ENCODE data around the gene IL36RN.

Gene IL36RN

GRCh38 chr2:113038291-113038690 lies 20.7 kb upstream of the IL36RN start:
- no peaks in the 10 kb centered on the region for H3K9me3 ChIP-seq (replicated peaks; ENCODE audit: insufficient read depth, low read length)
- no peak overlapping the region for H2AFZ ChIP-seq (ENCODE audit: low read length)
- H3K4me2 ChIP-seq (ENCODE audit: low read depth, low read length), result no peak overlapping the region
- no peak overlapping the region for H3K27ac ChIP-seq (ENCODE audit: low read length)
- no peak for TF ChIP-seq EZH2 (optimal IDR thresholded peaks at IDR 0.05; ENCODE audit: low read depth, low read length)
- TF ChIP-seq CTCF (IDR thresholded peaks at IDR 0.05; ENCODE audit: low read length), result no peak
- no peak for TF ChIP-seq EZH2phosphoT487 (IDR thresholded peaks at IDR 0.05; ENCODE audit: low read length)
- no peaks in the 10 kb centered on the region for H3K36me3 ChIP-seq (replicated peaks; ENCODE audit: insufficient read depth, low read length)
- H3K27me3 ChIP-seq (replicated peaks; ENCODE audit: insufficient read depth, low read length), result no peaks in the 10 kb centered on the region
- H3K79me2 ChIP-seq (ENCODE audit: low read length), result no peaks in the 10 kb centered on the region
- no peak overlapping the region for H3K4me3 ChIP-seq (ENCODE audit: low read length)
- H3K9me2 ChIP-seq (replicated peaks; ENCODE audit: insufficient read depth, low read length), result no peaks in the 10 kb centered on the region
- no peak for DNase-seq
- no peaks in the 10 kb centered on the region for H4K20me1 ChIP-seq (ENCODE audit: insufficient read depth, low read length)
- H3F3A ChIP-seq (ENCODE audit: insufficient read depth, low read length), result no peaks in the 10 kb centered on the region
- peaks cover 5% of the 10 kb centered on the region; the same call in 1 of the 2 replicates for H3K4me1 ChIP-seq (ENCODE audit: low read length)
- H3K9ac ChIP-seq (ENCODE audit: low read length), result no peak overlapping the region

- Histone ChIP-seq H3K9me2 (replicated peaks; ENCODE audit: insufficient read depth, low read length) (no peaks in the 10 kb centered on the region), H3K9me3 (replicated peaks; ENCODE audit: insufficient read depth, low read length) (no peaks in the 10 kb centered on the region), H3K9ac (ENCODE audit: low read length) (no peak overlapping the region), H4K20me1 (ENCODE audit: insufficient read depth, low read length) (no peaks in the 10 kb centered on the region), H3K27ac (ENCODE audit: low read length) (no peak overlapping the region), H3K27me3 (replicated peaks; ENCODE audit: insufficient read depth, low read length) (no peaks in the 10 kb centered on the region), H3K4me2 (ENCODE audit: low read depth, low read length) (no peak overlapping the region), H3K79me2 (ENCODE audit: low read length) (no peaks in the 10 kb centered on the region), H3F3A (ENCODE audit: insufficient read depth, low read length) (no peaks in the 10 kb centered on the region), H2AFZ (ENCODE audit: low read length) (no peak overlapping the region), H3K4me1 (ENCODE audit: low read length) (peaks cover 5% of the 10 kb centered on the region; the same call in 1 of the 2 replicates), H3K4me3 (ENCODE audit: low read length) (no peak overlapping the region), H3K36me3 (replicated peaks; ENCODE audit: insufficient read depth, low read length) (no peaks in the 10 kb centered on the region)
- TF ChIP-seq EZH2 (optimal IDR thresholded peaks at IDR 0.05; ENCODE audit: low read depth, low read length) (no peak), EZH2phosphoT487 (IDR thresholded peaks at IDR 0.05; ENCODE audit: low read length) (no peak), CTCF (IDR thresholded peaks at IDR 0.05; ENCODE audit: low read length) (no peak)
- no peak for DNase-seq
These were observed 19.8 kb upstream of the IL36RN start for GRCh38 chr2:113039158-113039557.

GRCh38 chr2:113039719-113040118 lies 19.3 kb upstream of the IL36RN start:
- no peaks in the 10 kb centered on the region for H3F3A ChIP-seq (ENCODE audit: insufficient read depth, low read length)
- no peak for DNase-seq
- H3K4me1 ChIP-seq (ENCODE audit: low read length), result peaks cover 5% of the 10 kb centered on the region; the same call in 1 of the 2 replicates
- H3K27ac ChIP-seq (ENCODE audit: low read length), result no peak overlapping the region
- H3K4me2 ChIP-seq (ENCODE audit: low read depth, low read length), result no peak overlapping the region
- H3K9me2 ChIP-seq (replicated peaks; ENCODE audit: insufficient read depth, low read length), result no peaks in the 10 kb centered on the region
- no peaks in the 10 kb centered on the region for H4K20me1 ChIP-seq (ENCODE audit: insufficient read depth, low read length)
- no peak overlapping the region for H3K9ac ChIP-seq (ENCODE audit: low read length)
- no peak overlapping the region for H3K4me3 ChIP-seq (ENCODE audit: low read length)
- no peaks in the 10 kb centered on the region for H3K79me2 ChIP-seq (ENCODE audit: low read length)
- TF ChIP-seq CTCF (IDR thresholded peaks at IDR 0.05; ENCODE audit: low read length), result no peak
- TF ChIP-seq EZH2 (optimal IDR thresholded peaks at IDR 0.05; ENCODE audit: low read depth, low read length), result no peak
- TF ChIP-seq EZH2phosphoT487 (IDR thresholded peaks at IDR 0.05; ENCODE audit: low read length), result no peak
- H3K27me3 ChIP-seq (replicated peaks; ENCODE audit: insufficient read depth, low read length), result no peaks in the 10 kb centered on the region
- no peaks in the 10 kb centered on the region for H3K9me3 ChIP-seq (replicated peaks; ENCODE audit: insufficient read depth, low read length)
- H3K36me3 ChIP-seq (replicated peaks; ENCODE audit: insufficient read depth, low read length), result no peaks in the 10 kb centered on the region
- no peak overlapping the region for H2AFZ ChIP-seq (ENCODE audit: low read length)

All from MM.1S (cell line).